ENCODE measurements around the gene NRARP. TPM values are rescaled to one million over a fixed set of nuclear protein-coding genes. Genes with fewer than 3 reads are reported as not detected.
A peak's percentile ranks its signal among the peaks of the same experiment; 100 is the strongest.

The NRARP gene
- total and polyA plus RNA-seq, 2 of the 8 experiments (the other 6 are each of a cell fraction or from before 2014, with no cell fraction given), result 32.5 to 37.2 TPM

- Histone ChIP-seq H4K91ac (replicated peaks; ENCODE audit: insufficient read length, low read length) (no peak overlapping the region), H4K8ac (ENCODE audit: extremely low read depth, insufficient read depth, low read length) (no peak overlapping the region), H3K79me1 (ENCODE audit: low read depth, low read length) (peaks cover 3% of the 10 kb centered on the region), H3K36me3 (ENCODE audit: control insufficient read depth in 2 of 4, insufficient read depth in 4 of 4, low read length in 3 of 4) (no peaks in the 10 kb centered on the region), H3K56ac (replicated peaks; ENCODE audit: insufficient read length, low read depth, low read length) (no peak overlapping the region), H3K18ac (ENCODE audit: extremely low read depth, low read length) (peak overlapping the region; percentile 32; the same call in 1 of the 2 replicates), H2AK5ac (ENCODE audit: low read depth, low read length) (peak overlapping the region; percentile 39; the same call in 1 of the 2 replicates), H3K9ac (replicated peaks in 1 of 4; ENCODE audit: extremely low read depth in 1 of 4, low read depth in 3 of 4, low read length in 3 of 4) (no peak overlapping the region), H2BK20ac (ENCODE audit: low read length) (no peak overlapping the region; the same call in 1 of the 2 replicates), H3K79me2 (ENCODE audit: control insufficient read depth in 1 of 2, insufficient read depth in 2 of 2, low read length in 2 of 2) (peaks cover 0 to 3% of the 10 kb centered on the region in 2 experiments; a peak in 1 of 4 replicates), H3K27me3 (replicated peaks in 1 of 4; ENCODE audit: control insufficient read depth in 3 of 4, extremely low read depth in 1 of 4, insufficient read depth in 3 of 4, low read length in 3 of 4) (peaks cover 0 to 16% (median 7%) of the 10 kb centered on the region in 4 experiments; a peak in 5 of 7 replicates), H2BK12ac (ENCODE audit: low read depth, low read length) (peak overlapping the region; percentile 53; the same call in 1 of the 2 replicates), H2BK5ac (ENCODE audit: low read depth, low read length) (peak overlapping the region; percentile 91; the same call in 1 of the 2 replicates), H2AFZ (ENCODE audit: low read length) (no peak overlapping the region), H3K9me3 (ENCODE audit: insufficient read depth in 2 of 2, low read depth in 1 of 2, low read length in 1 of 2) (no peaks in the 10 kb centered on the region), H3K4me3 (ENCODE audit: extremely low read depth in 1 of 4, insufficient read depth in 2 of 4, low read depth in 3 of 4, low read length in 4 of 4) (no peak overlapping the region), H4K5ac (ENCODE audit: insufficient read length, low read depth, low read length) (no peak overlapping the region), H3K23ac (ENCODE audit: insufficient read length) (no peak overlapping the region), H2BK120ac (replicated peaks; ENCODE audit: low read depth, low read length) (no peak overlapping the region), H4K20me1 (replicated peaks in 1 of 2; ENCODE audit: control insufficient read depth in 1 of 2, insufficient read depth in 2 of 2, low read length in 2 of 2) (peaks cover 0 to 3% of the 10 kb centered on the region in 2 experiments), H3K4ac (replicated peaks; ENCODE audit: insufficient read length, low read depth, low read length) (peak overlapping the region; percentile 69), H3K4me1 (replicated peaks in 1 of 4; ENCODE audit: control insufficient read depth in 3 of 4, insufficient read depth in 4 of 4, low read length in 3 of 4) (peaks cover 0 to 48% (median 37%) of the 10 kb centered on the region in 4 experiments; a peak in 6 of 7 replicates), H3K14ac (ENCODE audit: insufficient read length) (no peak overlapping the region), H2BK15ac (ENCODE audit: low read length) (peak overlapping the region; percentile 46; the same call in 1 of the 2 replicates), H3K4me2 (ENCODE audit: insufficient read depth in 1 of 2, low read depth in 2 of 2, low read length in 2 of 2) (no peak overlapping the region), H3K23me2 (ENCODE audit: low read depth, low read length) (peaks cover 11% of the 10 kb centered on the region), H3K27ac (ENCODE audit: low read depth, low read length) (no peak overlapping the region)
- FAIRE-seq, result no peak
- ChIA-PET POLR2A (ENCODE audit: partially characterized antibody) (interaction anchor here (1.1 to 1.2 kb wide), 3 partner anchors 10 to 19 kb away, joined by 3 read pairs; no protein-coding TSS in a partner anchor), CTCF (ENCODE audit: partially characterized antibody) (interaction anchor here (0.6 to 2.8 kb wide), 4 partner anchors 10 to 59 kb away, joined by 3 to 18 read pairs (median 3); a partner anchor contains a TSS)
- 88% methylated on average over 20 of the region's 30 CpGs; no CpG with 5 or more reads in 1 of the 2 experiments for WGBS, 2 experiments (ENCODE audit: extremely low coverage in 1 of 2, insufficient coverage in 1 of 2, insufficient read length in 1 of 2, insufficient replicate concordance in 2 of 2, low coverage in 1 of 2, low lambda C conversion rate in 2 of 2, missing lambda C conversion rate in 1 of 2)
- DNase-seq (ENCODE audit: low read depth in 1 of 2, low spot score in 2 of 2), result no peak
- TF ChIP-seq SRF (IDR thresholded peaks at IDR 0.05; ENCODE audit: low read depth, low read length) (no peak), RNF2 (IDR thresholded peaks at IDR 0.05; ENCODE audit: borderline replicate concordance, low read depth, low read length, missing control alignments, poor library complexity, severe bottlenecking) (no peak), PHF8 (conservative IDR thresholded peaks at IDR 0.05; ENCODE audit: low read depth, low read length) (no peak), YY1 (IDR thresholded peaks at IDR 0.05; ENCODE audit: low read depth, low read length) (no peak), RAD21 (IDR thresholded peaks at IDR 0.05 in 1 of 2, conservative IDR thresholded peaks at IDR 0.05 in 1 of 2; ENCODE audit: low read depth in 2 of 2, low read length in 2 of 2) (no peak), TBP (IDR thresholded peaks at IDR 0.05; ENCODE audit: low read depth, low read length) (no peak), HDAC6 (IDR thresholded peaks at IDR 0.05; ENCODE audit: low read depth, low read length) (no peak), HDAC2 (IDR thresholded peaks at IDR 0.05; ENCODE audit: borderline replicate concordance in 1 of 2, low read depth in 2 of 2, low read length in 2 of 2) (no peak), CBX8 (IDR thresholded peaks at IDR 0.05; ENCODE audit: borderline replicate concordance, low read depth, low read length) (no peak), RXRA (IDR thresholded peaks at IDR 0.05; ENCODE audit: insufficient read depth, low read depth, low read length) (no peak)
Observed at GRCh38 chr9:137306066-137306849, 4.2 kb upstream of the NRARP start.
